Kidney epithelial cell (primary cell): Measurements from ENCODE around the gene CPLX4. TPM values are rescaled to one million over a fixed set of nuclear protein-coding genes. Genes with fewer than 3 reads are reported as not detected.

Experiments used
- DNase-seq: peaks from one replicate; pipeline ENCODE4 v3.0.0-alpha.2; 2010; ENCODE audit warnings: low read depth
- H3K27me3 ChIP-seq: 2 replicates; pipeline ENCODE4 v1.6.0; 2011; ENCODE audit warnings: low read length; ENCODE audit not compliant: control insufficient read depth, insufficient read depth
- H3K36me3 ChIP-seq: 2 replicates; pipeline ENCODE4 v1.5.1; 2011; ENCODE audit warnings: low read length; ENCODE audit not compliant: control insufficient read depth, insufficient read depth
- H3K4me3 ChIP-seq: 2 replicates; pipeline ENCODE4 v1.5.1; 2011; ENCODE audit warnings: low read depth, mild to moderate bottlenecking, control low read depth, low read length
- CTCF ChIP-seq: IDR thresholded peaks from 2 replicates; pipeline ENCODE4 v1.5.1; 2011; ENCODE audit warnings: mild to moderate bottlenecking, moderate library complexity, low read length, control low read depth, inconsistent platforms; ENCODE audit not compliant: insufficient read depth, poor library complexity, severe bottlenecking
- total RNA-seq: library from RNA; depleted of rRNA; stranded (reverse); fragments of >200 nt; gene quantifications from 2 replicates; pipeline ENCODE4 v1.2.3, GENCODE V29; 2015

Gene CPLX4
- total RNA-seq: not detected in 2 replicates

- H3K4me3 ChIP-seq: no peak within 1 kb of the TSS
- TF ChIP-seq CTCF: no peak
- no peaks in the 10 kb centered on the region for H3K36me3 ChIP-seq
- no peaks in the 10 kb centered on the region for H3K27me3 ChIP-seq
- no peak for DNase-seq
Observed at GRCh38 chr18:59318460-59319050, at the start of gene CPLX4. TSS of gene CPLX4 (minus strand) at chr18:59318649. CDS start at chr18:59318462, 187 bp downstream.

- no peak overlapping the region for H3K4me3 ChIP-seq
- H3K36me3 ChIP-seq: no peaks in the 10 kb centered on the region
- DNase-seq: no peak
- no peak for TF ChIP-seq CTCF
- H3K27me3 ChIP-seq: no peaks in the 10 kb centered on the region
Observed at GRCh38 chr18:59360381-59360780, 41.9 kb upstream of the CPLX4 start.

- DNase-seq: no peak
- TF ChIP-seq CTCF: no peak
- peak overlapping the region; percentile 70 for H3K4me3 ChIP-seq
- H3K27me3 ChIP-seq: no peaks in the 10 kb centered on the region
- no peaks in the 10 kb centered on the region for H3K36me3 ChIP-seq
Observed at GRCh38 chr18:59359576-59359952, 41.1 kb upstream of the CPLX4 start.

GRCh38 chr18:59358712-59359575 lies 40.5 kb upstream of the CPLX4 start, which contains the start of gene LMAN1:
TSS of gene LMAN1 (minus strand) at chr18:59359265. CDS start at chr18:59359244, 21 bp downstream.
- no peaks in the 10 kb centered on the region for H3K36me3 ChIP-seq
- peak; percentile 68 for DNase-seq

GRCh38 chr18:59358414-59358711 lies 39.9 kb upstream of the CPLX4 start:
- TF ChIP-seq CTCF: no peak
- Histone ChIP-seq H3K36me3 (no peaks in the 10 kb centered on the region), H3K27me3 (no peaks in the 10 kb centered on the region), H3K4me3 (peak overlapping the region; percentile 70)
- peak; percentile 41 for DNase-seq

More at GRCh38 chr18:59358712-59359575, 40.5 kb upstream of the CPLX4 start, which contains the start of gene LMAN1:
- Histone ChIP-seq H3K27me3 (no peaks in the 10 kb centered on the region), H3K4me3 (peak within 1 kb of the TSS; percentile 70)
- no peak for TF ChIP-seq CTCF
